IMR-90 (cell line): ENCODE measurements around the gene MAP10. TPM values are rescaled to one million over a fixed set of nuclear protein-coding genes. Genes with fewer than 3 reads are reported as not detected.

Experiments
- ATAC-seq: fragments of 200-7000 bp; cut with Tn5 transposase; 2 replicates; pipeline ENCODE4 v1.9.1; 2020; ENCODE audit warnings: low read depth, mild to moderate bottlenecking, moderate library complexity
- BruUV-seq: library from RNA; stranded (reverse); fragments of 400-500 nt; replicated peaks from 2 replicates; lab custom pipeline; 2021; lab: Mats Ljungman, UMichigan
- CTCF ChIA-PET: fragments of 300-600 bp; formaldehyde crosslinking; extraction: SDS; loops from one replicate; lab custom pipeline; 2021; ENCODE audit warnings: antibody characterized with exemption; lab: Yijun Ruan, JAX
- POLR2A ChIA-PET: fragments of 300-600 bp; sonication (Branson Sonifier 250); formaldehyde crosslinking; loops from one replicate; lab custom pipeline; 2022; ENCODE audit warnings: antibody characterized with exemption; ENCODE audit not compliant: unreplicated experiment; lab: Charles Lee
- DNase-seq: peaks from one replicate; pipeline ENCODE4 v3.0.0; 2013
- H2AFZ ChIP-seq: replicated peaks from 2 replicates; pipeline ENCODE3; 2013; ENCODE audit warnings: low read length, mild to moderate bottlenecking; ENCODE audit not compliant: poor library complexity
- H2AK5ac ChIP-seq: 2 replicates; pipeline ENCODE4 v1.6.1; 2013; ENCODE audit warnings: low read depth, low read length, inconsistent platforms
- H2AK9ac ChIP-seq: replicated peaks from 2 replicates; pipeline ENCODE3; 2013; ENCODE audit warnings: mild to moderate bottlenecking, low read depth, low read length, moderate library complexity; ENCODE audit not compliant: poor library complexity
- H2BK120ac ChIP-seq: 2 replicates; pipeline ENCODE4 v1.6.1; 2013; ENCODE audit warnings: low read depth, low read length, inconsistent platforms
- H2BK15ac ChIP-seq: 3 replicates; pipeline ENCODE4 v1.6.1; 2013; ENCODE audit warnings: low read depth, low read length, inconsistent platforms
- H2BK20ac ChIP-seq: 2 replicates; pipeline ENCODE4 v1.6.1; 2013; ENCODE audit warnings: low read depth, mild to moderate bottlenecking, inconsistent platforms, low read length, moderate library complexity
- H2BK5ac ChIP-seq: 2 replicates; pipeline ENCODE4 v1.6.1; 2013; ENCODE audit warnings: mild to moderate bottlenecking, low read depth, low read length, inconsistent platforms; ENCODE audit not compliant: poor library complexity, severe bottlenecking
- H3K14ac ChIP-seq: replicated peaks from 2 replicates; pipeline ENCODE4 v1.6.1; 2013; ENCODE audit warnings: low read depth, low read length, inconsistent platforms
- H3K18ac ChIP-seq: 2 replicates; pipeline ENCODE4 v1.6.1; 2013; ENCODE audit warnings: low read depth, low read length, control low read depth
- H3K23ac ChIP-seq: 2 replicates; pipeline ENCODE4 v1.6.1; 2013; ENCODE audit warnings: low read depth, low read length, inconsistent platforms
- H3K27ac ChIP-seq: 2 replicates; pipeline ENCODE4 v1.5.1; 2013; ENCODE audit warnings: mild to moderate bottlenecking, control low read depth, low read length; ENCODE audit not compliant: insufficient read depth
- H3K27me3 ChIP-seq: 2 replicates; pipeline ENCODE4 v1.6.1; 2013; ENCODE audit warnings: low read length; ENCODE audit not compliant: control insufficient read depth, insufficient read depth
- H3K36me3 ChIP-seq: 2 replicates; pipeline ENCODE4 v1.6.1; 2013; ENCODE audit warnings: low read length, mixed read lengths; ENCODE audit not compliant: control insufficient read depth, insufficient read depth
- H3K4ac ChIP-seq: 2 replicates; pipeline ENCODE4 v1.6.1; 2013; ENCODE audit warnings: low read depth, low read length, inconsistent platforms
- H3K4me1 ChIP-seq: 2 replicates; pipeline ENCODE4 v1.6.1; 2013; ENCODE audit warnings: low read length, mixed read lengths; ENCODE audit not compliant: control insufficient read depth, insufficient read depth
- H3K4me2 ChIP-seq: 2 replicates; pipeline ENCODE4 v1.6.1; 2013; ENCODE audit warnings: low read depth, mild to moderate bottlenecking, control low read depth, low read length, moderate library complexity
- H3K4me3 ChIP-seq: 2 replicates; pipeline ENCODE4 v1.5.1; 2013; ENCODE audit warnings: low read depth, mild to moderate bottlenecking, control low read depth, low read length, moderate library complexity; ENCODE audit not compliant: insufficient read depth
- H3K56ac ChIP-seq: 2 replicates; pipeline ENCODE4 v1.6.1; 2013; ENCODE audit warnings: low read length, inconsistent platforms; ENCODE audit not compliant: insufficient read depth; ENCODE audit errors: extremely low read depth
- H3K79me1 ChIP-seq, 2 experiments: 2 replicates each; pipeline ENCODE4 v1.6.1; 2013; ENCODE audit warnings: low read length in 2 of 2, inconsistent platforms in 1 of 2, low read depth in 1 of 2
- H3K9ac ChIP-seq: 2 replicates; pipeline ENCODE4 v1.6.1; 2013; ENCODE audit warnings: low read depth, low read length, control low read depth
- H3K9me1 ChIP-seq: 2 replicates; pipeline ENCODE4 v1.6.1; 2013; ENCODE audit warnings: low read length, inconsistent platforms; ENCODE audit not compliant: insufficient read depth
- H3K9me3 ChIP-seq: 2 replicates; pipeline ENCODE4 v1.6.1; 2013; ENCODE audit warnings: low read length; ENCODE audit not compliant: control insufficient read depth, insufficient read depth
- H4K20me1 ChIP-seq: 2 replicates; pipeline ENCODE4 v1.6.1; 2013; ENCODE audit warnings: low read length, inconsistent platforms; ENCODE audit not compliant: insufficient read depth
- H4K5ac ChIP-seq: 2 replicates; pipeline ENCODE4 v1.6.1; 2013; ENCODE audit warnings: mild to moderate bottlenecking, low read depth, low read length, control low read depth
- H4K8ac ChIP-seq, 2 experiments: 2 replicates each; pipeline ENCODE4 v1.6.1; 2013; ENCODE audit warnings: low read depth in 2 of 2, low read length in 2 of 2, control low read depth in 1 of 2, inconsistent platforms in 1 of 2
- H4K91ac ChIP-seq: 2 replicates; pipeline ENCODE4 v1.6.1; 2013; ENCODE audit warnings: low read depth, low read length, inconsistent platforms; ENCODE audit not compliant: insufficient read depth
- BHLHE40 ChIP-seq: fragments of 150-350 bp; IDR thresholded peaks from 2 replicates; pipeline ENCODE4 v1.6.1; 2016; ENCODE audit warnings: mild to moderate bottlenecking, low read depth, low read length
- CTCF ChIP-seq: conservative IDR thresholded peaks from 2 replicates; pipeline ENCODE4 v1.5.1; 2012; ENCODE audit warnings: mild to moderate bottlenecking, low read depth, low read length, improper control_type of control experiment
- ELK1 ChIP-seq: fragments of 150-350 bp; IDR thresholded peaks from 2 replicates; pipeline ENCODE4 v1.6.1; 2016; ENCODE audit warnings: low read depth, mild to moderate bottlenecking, low read length, moderate library complexity, borderline replicate concordance
- FOS ChIP-seq: fragments of 150-350 bp; IDR thresholded peaks from 2 replicates; pipeline ENCODE4 v1.6.1; 2016; ENCODE audit warnings: low read depth, low read length
- MAFK ChIP-seq: IDR thresholded peaks from 2 replicates; pipeline ENCODE4 v1.6.1; 2012; ENCODE audit warnings: low read depth, low read length, improper control_type of control experiment
- MAZ ChIP-seq: IDR thresholded peaks from 2 replicates; pipeline ENCODE4 v1.6.1; 2012; ENCODE audit warnings: low read depth, mild to moderate bottlenecking, low read length, improper control_type of control experiment, moderate library complexity, borderline replicate concordance
- MXI1 ChIP-seq: IDR thresholded peaks from 2 replicates; pipeline ENCODE4 v1.6.1; 2012; ENCODE audit warnings: low read depth, mild to moderate bottlenecking, low read length, moderate library complexity, borderline replicate concordance
- NFE2L2 ChIP-seq: fragments of 150-350 bp; IDR thresholded peaks from 2 replicates; pipeline ENCODE4 v1.6.1; 2016; ENCODE audit warnings: low read depth, mild to moderate bottlenecking, low read length
- POLR2A ChIP-seq: IDR thresholded peaks from 2 replicates; pipeline ENCODE4 v1.6.1; 2012; ENCODE audit warnings: mild to moderate bottlenecking, low read depth, low read length
- RAD21 ChIP-seq: IDR thresholded peaks from 2 replicates; pipeline ENCODE4 v1.6.1; 2012; ENCODE audit warnings: low read length, improper control_type of control experiment
- RCOR1 ChIP-seq: IDR thresholded peaks from 2 replicates; pipeline ENCODE4 v1.6.1; 2012; ENCODE audit warnings: mild to moderate bottlenecking, low read length, improper control_type of control experiment; ENCODE audit not compliant: insufficient replicate concordance
- RFX5 ChIP-seq: IDR thresholded peaks from 2 replicates; pipeline ENCODE4 v1.8.0; 2012; ENCODE audit warnings: low read depth, mild to moderate bottlenecking, low read length, moderate library complexity
- SMC3 ChIP-seq: fragments of 150-350 bp; IDR thresholded peaks from 2 replicates; pipeline ENCODE4 v1.6.1; 2016; ENCODE audit warnings: low read depth, mild to moderate bottlenecking, antibody characterized with exemption, low read length, moderate library complexity
- WGBS, 2 experiments: methylation state at CpG; one replicate each; pipeline versions ENCODE4 v1.1.5 to v1.1.7; 2013; ENCODE audit warnings: missing lambda C conversion rate in 2 of 2; ENCODE audit not compliant: insufficient read length in 1 of 2; ENCODE audit errors: extremely low coverage in 2 of 2; 5-methylcytosine and 5-hydroxymethylcytosine counted together
- dilution Hi-C: fragments of 300-500 bp; cut with HindIII; formaldehyde crosslinking; loops from one replicate; pipeline ENCODE4 v1.14.3; 2018; ENCODE audit warnings: low sequenced_read_pairs; ENCODE audit not compliant: unreplicated experiment
- in situ Hi-C: fragments of 300-500 bp; cut with MboI; formaldehyde crosslinking; loops from 3 replicates; pipeline ENCODE4 v1.14.3; 2019; ENCODE audit warnings: low sequenced_read_pairs, inconsistent platforms, mixed read lengths
- intact Hi-C: fragments of 100-400 bp; cut with micrococcal nuclease; formaldehyde crosslinking; loops from 2 replicates; pipeline ENCODE4 v1.10.0; 2022
- polyA plus RNA-seq, 3 experiments: library from polyadenylated mRNA; depleted of rRNA; stranded (reverse); fragments of >200 nt; gene quantifications; 2 replicates each; pipeline ENCODE4 v1.2.3, GENCODE V29; 2012; ENCODE audit warnings: low replicate concordance in 1 of 3
- total RNA-seq: library from RNA; depleted of rRNA; stranded (reverse); fragments of >200 nt; gene quantifications from 2 replicates; pipeline ENCODE4 v1.2.3, GENCODE V29; 2012
- TF ChIP-seq, protein P1 (sequence below): fragments of 150-350 bp; IDR thresholded peaks from 2 replicates; pipeline ENCODE4 v1.6.1; 2017; ENCODE audit warnings: mild to moderate bottlenecking, antibody characterized with exemption, low read length, low read depth

Gene MAP10
- total and polyA plus RNA-seq, 2 of the 4 experiments (the other 2 are of a cell fraction) = 1.0 to 1.1 TPM

- no peaks in the 10 kb centered on the region for H3K79me1 ChIP-seq
Observed at GRCh38 chr1:232820431-232820830, 15.2 kb downstream of the MAP10 start.

More at GRCh38 chr1:232820431-232820830, 15.2 kb downstream of the MAP10 start:
- H3K9ac ChIP-seq = no peak overlapping the region
- ChIA-PET POLR2A (no interaction called here), CTCF (no interaction called here)
- H3K4me2 ChIP-seq = no peak overlapping the region
- no peaks in the 10 kb centered on the region for H4K20me1 ChIP-seq
- H3K23ac ChIP-seq = no peak overlapping the region
- no peaks in the 10 kb centered on the region for H3K4me1 ChIP-seq
- TF ChIP-seq POLR2A (no peak), NFE2L2 (no peak), CTCF (no peak), MXI1 (no peak), MAZ (no peak), MAFK (no peak), BHLHE40 (no peak), RAD21 (no peak), SMC3 (no peak), FOS (no peak), RFX5 (no peak), ELK1 (no peak), RCOR1 (no peak)
- TF ChIP-seq, protein P1, sequence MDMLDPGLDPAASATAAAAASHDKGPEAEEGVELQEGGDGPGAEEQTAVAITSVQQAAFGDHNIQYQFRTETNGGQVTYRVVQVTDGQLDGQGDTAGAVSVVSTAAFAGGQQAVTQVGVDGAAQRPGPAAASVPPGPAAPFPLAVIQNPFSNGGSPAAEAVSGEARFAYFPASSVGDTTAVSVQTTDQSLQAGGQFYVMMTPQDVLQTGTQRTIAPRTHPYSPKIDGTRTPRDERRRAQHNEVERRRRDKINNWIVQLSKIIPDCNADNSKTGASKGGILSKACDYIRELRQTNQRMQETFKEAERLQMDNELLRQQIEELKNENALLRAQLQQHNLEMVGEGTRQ = no peak
- no peaks in the 10 kb centered on the region for H3K27me3 ChIP-seq
- no TSS peak for BruUV-seq
- H2BK120ac ChIP-seq = no peak overlapping the region
- ATAC-seq (no peak), DNase-seq (no peak)
- no peak overlapping the region for H3K14ac ChIP-seq
- no peak overlapping the region for H4K91ac ChIP-seq
- H3K9me3 ChIP-seq = no peaks in the 10 kb centered on the region
- in situ Hi-C loops (no loop called here), intact Hi-C loops (no loop called here), dilution Hi-C loops (no loop called here)
- no peak overlapping the region for H3K4ac ChIP-seq
- no peak overlapping the region for H2BK20ac ChIP-seq
- H2BK5ac ChIP-seq = no peak overlapping the region
- H3K56ac ChIP-seq = no peak overlapping the region
- H4K5ac ChIP-seq = no peak overlapping the region
- no peak overlapping the region for H3K4me3 ChIP-seq
- no peak overlapping the region for H3K18ac ChIP-seq
- H2AFZ ChIP-seq = no peak overlapping the region
- H4K8ac ChIP-seq = no peak overlapping the region
- no peak overlapping the region for H2AK5ac ChIP-seq
- 89% methylated on average over 1 of the region's 1 CpG; no CpG with 5 or more reads in 1 of the 2 experiments for WGBS, 2 experiments
- H3K36me3 ChIP-seq = no peaks in the 10 kb centered on the region
- no peak overlapping the region for H2BK15ac ChIP-seq
- H3K9me1 ChIP-seq = no peaks in the 10 kb centered on the region
- H2AK9ac ChIP-seq = no peak overlapping the region
- no peak overlapping the region for H3K27ac ChIP-seq
